Measurements from ENCODE around the gene APOA1. TPM values are rescaled to one million over a fixed set of nuclear protein-coding genes. Genes with fewer than 3 reads are reported as not detected.

Gene APOA1
- total and polyA plus RNA-seq, 2 of the 4 experiments (the other 2 are of a cell fraction), result 0.18 to 0.89 TPM

DNA sequence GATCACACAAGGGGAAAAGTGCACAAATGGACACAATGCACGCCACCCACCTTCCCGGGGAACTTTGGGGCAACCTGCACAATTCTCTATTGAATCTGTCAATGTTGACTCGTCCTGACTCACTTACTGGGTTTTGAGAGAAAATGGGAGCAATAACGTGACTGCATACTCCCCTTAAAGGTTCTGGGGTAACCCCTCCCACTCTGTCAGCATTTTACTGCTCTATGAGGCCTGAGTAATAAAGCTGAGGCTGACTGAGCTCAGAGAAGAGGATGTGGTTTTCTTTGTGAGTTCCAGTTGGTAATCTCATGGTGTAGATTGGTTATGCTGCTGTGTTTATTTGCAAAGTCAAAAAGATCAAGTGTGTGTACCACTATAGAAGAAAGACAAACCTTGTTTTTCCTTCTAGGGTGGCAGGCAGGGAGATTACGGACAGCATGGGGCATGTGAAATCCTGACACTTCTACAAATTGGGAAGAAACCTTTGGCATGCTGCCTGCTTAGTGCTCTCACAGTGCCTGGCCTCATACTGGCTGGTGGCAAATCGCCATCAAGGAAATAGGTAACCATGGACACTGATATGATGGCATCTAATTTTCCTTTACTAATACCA lies 16.1 kb upstream of the APOA1 start (continued):
- TF ChIP-seq MAZ (IDR thresholded peaks at IDR 0.05; ENCODE audit: borderline replicate concordance, low read depth, low read length), result no peak
- no peak for TF ChIP-seq CHD1 (IDR thresholded peaks at IDR 0.05; ENCODE audit: low read depth, low read length)

DNA sequence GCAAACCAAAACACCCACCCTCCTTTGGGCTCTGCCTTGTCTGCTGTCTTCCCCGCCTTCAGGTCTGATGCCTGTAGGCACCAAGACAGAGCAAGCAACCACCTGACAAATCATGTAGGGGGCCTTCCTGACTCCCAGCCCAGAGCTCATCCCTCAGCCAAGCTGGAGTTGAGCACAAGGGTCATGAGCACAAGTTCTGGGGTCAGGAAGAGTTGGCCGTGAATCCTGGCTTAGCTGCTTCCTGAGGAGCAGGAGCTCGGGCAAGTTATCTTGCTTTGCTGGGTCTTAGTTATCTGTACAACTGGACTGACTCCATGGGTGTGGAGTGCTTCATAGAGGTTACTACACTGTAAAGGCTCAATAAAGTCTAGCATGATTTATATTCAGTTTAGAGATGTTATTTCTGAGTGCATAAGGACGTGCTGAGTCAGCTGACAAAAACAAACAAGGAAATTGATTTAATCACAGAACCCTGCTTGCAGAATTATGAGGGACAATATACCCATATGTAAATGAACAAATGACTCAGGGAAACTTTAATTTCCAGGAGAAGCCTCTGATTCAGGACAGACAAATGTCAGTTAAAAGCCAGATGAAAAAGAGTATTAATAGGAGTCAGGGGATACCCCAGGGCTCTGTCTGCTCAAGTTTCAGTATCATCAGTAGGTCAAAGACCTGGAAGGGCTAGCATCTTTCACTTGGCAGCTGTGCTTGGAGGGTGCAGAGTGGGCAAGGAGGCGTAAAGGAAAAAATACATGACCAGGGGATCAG lies 15.0 kb upstream of the APOA1 start:
- Histone ChIP-seq H3K36me3 (ENCODE audit: control insufficient read depth, insufficient read depth, low read length) (peaks cover 12% of the 10 kb centered on the region; the same call in 1 of the 2 replicates), H2AK5ac (ENCODE audit: low read depth, low read length) (peak overlapping the region; percentile 20), H3K9me3 (ENCODE audit: control insufficient read depth, insufficient read depth, low read length) (no peaks in the 10 kb centered on the region), H3K56ac (ENCODE audit: extremely low read depth, insufficient read depth, low read length) (no peak overlapping the region), H3K4me2 (ENCODE audit: low read depth, low read length) (peak overlapping the region; percentile 30; the same call in 1 of the 2 replicates), H2BK120ac (ENCODE audit: low read depth, low read length) (peak overlapping the region; percentile 61), H3K79me1 (ENCODE audit: low read depth in 1 of 2, low read length in 2 of 2) (peaks cover 6 to 30% of the 10 kb centered on the region in 2 experiments; a peak in 3 of 4 replicates), H3K4ac (ENCODE audit: low read depth, low read length) (peak overlapping the region; percentile 44), H2AFZ (replicated peaks; ENCODE audit: low read length, poor library complexity) (no peak overlapping the region), H4K20me1 (ENCODE audit: insufficient read depth, low read length) (peaks cover 17% of the 10 kb centered on the region), H2AK9ac (replicated peaks; ENCODE audit: low read depth, low read length, poor library complexity) (no peak overlapping the region), H3K9me1 (ENCODE audit: insufficient read depth, low read length) (peaks cover 18% of the 10 kb centered on the region), H3K4me3 (ENCODE audit: insufficient read depth, low read depth, low read length) (no peak overlapping the region), H3K18ac (ENCODE audit: low read depth, low read length) (peak overlapping the region; percentile 39), H3K23ac (ENCODE audit: low read depth, low read length) (peak overlapping the region; percentile 11; the same call in 1 of the 2 replicates), H3K27me3 (ENCODE audit: control insufficient read depth, insufficient read depth, low read length) (no peaks in the 10 kb centered on the region), H4K91ac (ENCODE audit: insufficient read depth, low read depth, low read length) (no peak overlapping the region), H4K8ac (ENCODE audit: low read depth in 2 of 2, low read length in 2 of 2) (peak overlapping the region in 1 of 2 experiments; percentile 20; a peak in 1 of 4 replicates), H3K14ac (replicated peaks; ENCODE audit: low read depth, low read length) (peak overlapping the region; percentile 18), H3K27ac (ENCODE audit: insufficient read depth, low read length) (peak overlapping the region; percentile 55), H4K5ac (ENCODE audit: low read depth, low read length) (0 out of 2 replicates have a peak overlapping the region, but pooled peaks have one; percentile 10), H3K4me1 (ENCODE audit: control insufficient read depth, insufficient read depth, low read length) (peaks cover 16% of the 10 kb centered on the region), H3K9ac (ENCODE audit: low read depth, low read length) (no peak overlapping the region), H2BK5ac (ENCODE audit: low read depth, low read length, poor library complexity, severe bottlenecking) (no peak overlapping the region), H2BK20ac (ENCODE audit: low read depth, low read length) (peak overlapping the region; percentile 47; the same call in 1 of the 2 replicates), H2BK15ac (ENCODE audit: low read depth, low read length) (peak overlapping the region; percentile 3; the same call in 1 of the 3 replicates)
- ChIA-PET POLR2A (ENCODE audit: unreplicated experiment) (no interaction called here), CTCF (interaction anchor here (0.9 to 1.4 kb wide), 3 partner anchors 12 to 27 kb away, joined by 3 to 4 read pairs (median 3); no protein-coding TSS in a partner anchor)
- TF ChIP-seq, protein P1, sequence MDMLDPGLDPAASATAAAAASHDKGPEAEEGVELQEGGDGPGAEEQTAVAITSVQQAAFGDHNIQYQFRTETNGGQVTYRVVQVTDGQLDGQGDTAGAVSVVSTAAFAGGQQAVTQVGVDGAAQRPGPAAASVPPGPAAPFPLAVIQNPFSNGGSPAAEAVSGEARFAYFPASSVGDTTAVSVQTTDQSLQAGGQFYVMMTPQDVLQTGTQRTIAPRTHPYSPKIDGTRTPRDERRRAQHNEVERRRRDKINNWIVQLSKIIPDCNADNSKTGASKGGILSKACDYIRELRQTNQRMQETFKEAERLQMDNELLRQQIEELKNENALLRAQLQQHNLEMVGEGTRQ (IDR thresholded peaks at IDR 0.05; ENCODE audit: low read depth, low read length), result no peak
- TF ChIP-seq MXI1 (IDR thresholded peaks at IDR 0.05; ENCODE audit: borderline replicate concordance, low read depth, low read length) (no peak), MAZ (IDR thresholded peaks at IDR 0.05; ENCODE audit: borderline replicate concordance, low read depth, low read length) (no peak), NFE2L2 (IDR thresholded peaks at IDR 0.05; ENCODE audit: low read depth, low read length) (no peak), BHLHE40 (IDR thresholded peaks at IDR 0.05; ENCODE audit: low read depth, low read length) (no peak), MAFK (IDR thresholded peaks at IDR 0.05; ENCODE audit: low read depth, low read length) (peak; percentile 79), POLR2A (IDR thresholded peaks at IDR 0.05; ENCODE audit: low read depth, low read length) (no peak)
- peak; percentile 57 for DNase-seq
- intact Hi-C loops (cut with micrococcal nuclease) (loop anchor here (10.0 kb wide), 1 partner anchor 372 kb away; no protein-coding TSS in a partner anchor), dilution Hi-C loops (cut with HindIII; ENCODE audit: low sequenced_read_pairs, unreplicated experiment) (no loop called here), in situ Hi-C loops (cut with MboI; ENCODE audit: low sequenced_read_pairs) (no loop called here)
- 83% methylated on average over 1 of the region's 5 CpGs; no CpG with 5 or more reads in 1 of the 2 experiments for WGBS, 2 experiments (ENCODE audit: extremely low coverage in 2 of 2, insufficient read length in 1 of 2)
- peak; percentile 53 for ATAC-seq (ENCODE audit: low read depth)
- no TSS peak for BruUV-seq (replicated peaks)

All from IMR-90 (cell line).